HG03097 (cell line): ENCODE results near the gene CCDC33.

Experiments
- ATAC-seq: cut with Tn5 transposase; IDR thresholded peaks from one replicate; pipeline ENCODE4 v1.9.1; 2021; ENCODE audit not compliant: unreplicated experiment, low FRiP score

The CCDC33 gene

DNA sequence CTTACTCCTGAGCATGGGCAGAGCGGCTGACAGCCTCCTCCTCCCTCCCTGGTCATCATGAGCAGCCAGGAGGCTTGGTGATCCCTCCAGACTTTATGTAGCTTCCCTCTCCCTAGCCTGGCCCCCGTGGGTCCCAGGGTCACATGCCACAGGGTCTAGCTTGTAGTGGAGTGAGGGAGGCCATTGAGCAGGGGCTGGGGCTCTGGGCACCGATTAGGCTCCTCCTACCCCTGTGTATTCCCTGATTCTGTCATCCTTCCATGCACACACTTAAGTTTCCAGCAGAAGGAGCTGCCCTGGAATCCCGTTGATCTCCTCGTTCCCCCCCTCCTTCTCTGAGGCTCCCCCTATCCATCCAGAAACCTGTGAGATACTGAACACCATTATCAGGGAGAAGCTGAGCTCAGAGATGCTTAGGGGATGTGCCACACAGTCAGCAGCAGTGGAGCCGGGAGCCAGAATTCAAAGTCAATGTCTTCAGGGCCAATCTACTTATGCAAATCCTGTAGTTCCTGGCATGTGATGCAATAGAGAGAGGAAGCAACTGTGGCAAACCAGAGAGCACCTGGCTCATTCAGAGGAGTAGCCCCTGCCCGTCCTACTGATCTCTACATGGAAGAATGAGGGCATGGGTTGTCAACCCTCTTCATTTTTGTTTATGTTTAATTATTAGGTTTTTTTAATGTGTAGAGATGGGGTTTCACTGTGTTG is 17.2 kb downstream of the CCDC33 start:
- no peak for ATAC-seq

DNA sequence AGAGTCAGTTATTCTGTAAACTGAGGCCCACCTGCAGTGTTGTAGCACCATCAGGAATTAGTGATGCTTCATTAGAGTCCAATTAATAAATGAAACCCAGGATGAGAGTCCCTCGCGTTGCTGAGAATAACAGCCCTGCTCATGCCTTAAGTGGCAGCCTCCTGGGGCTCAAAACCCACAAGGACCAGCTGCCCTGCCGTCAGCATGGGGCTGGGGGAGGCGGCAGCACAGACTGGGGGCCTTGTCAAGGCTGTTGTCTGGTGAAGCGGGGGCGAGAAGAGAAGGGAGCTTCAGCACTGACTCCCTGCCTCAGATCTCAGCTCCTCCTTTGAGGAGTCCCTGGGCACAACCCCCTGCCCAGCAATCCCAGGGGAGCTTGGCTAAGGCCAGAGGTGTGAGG is 21.0 kb downstream of the CCDC33 start:
- ATAC-seq = no peak

DNA sequence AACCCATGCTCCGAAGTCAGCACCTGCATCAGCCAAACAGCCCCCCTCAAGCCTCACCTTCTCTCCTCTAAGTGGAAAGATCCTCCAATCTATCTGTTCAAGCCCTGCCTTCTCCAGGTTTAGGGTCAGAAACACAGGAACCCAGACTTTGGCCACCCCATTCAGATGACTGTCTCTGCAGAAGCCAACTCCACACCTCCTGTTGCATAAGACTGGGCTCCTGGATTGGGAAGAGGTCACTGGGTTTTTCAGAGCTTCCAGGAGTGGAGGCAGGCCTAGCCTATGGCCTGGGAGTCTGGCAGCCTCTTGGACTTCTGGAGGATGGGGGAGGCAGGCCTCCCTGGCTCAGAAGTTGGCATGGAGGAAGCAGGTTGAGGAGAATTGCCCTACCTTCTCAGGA is 21.5 kb downstream of the CCDC33 start:
- ATAC-seq = no peak

DNA sequence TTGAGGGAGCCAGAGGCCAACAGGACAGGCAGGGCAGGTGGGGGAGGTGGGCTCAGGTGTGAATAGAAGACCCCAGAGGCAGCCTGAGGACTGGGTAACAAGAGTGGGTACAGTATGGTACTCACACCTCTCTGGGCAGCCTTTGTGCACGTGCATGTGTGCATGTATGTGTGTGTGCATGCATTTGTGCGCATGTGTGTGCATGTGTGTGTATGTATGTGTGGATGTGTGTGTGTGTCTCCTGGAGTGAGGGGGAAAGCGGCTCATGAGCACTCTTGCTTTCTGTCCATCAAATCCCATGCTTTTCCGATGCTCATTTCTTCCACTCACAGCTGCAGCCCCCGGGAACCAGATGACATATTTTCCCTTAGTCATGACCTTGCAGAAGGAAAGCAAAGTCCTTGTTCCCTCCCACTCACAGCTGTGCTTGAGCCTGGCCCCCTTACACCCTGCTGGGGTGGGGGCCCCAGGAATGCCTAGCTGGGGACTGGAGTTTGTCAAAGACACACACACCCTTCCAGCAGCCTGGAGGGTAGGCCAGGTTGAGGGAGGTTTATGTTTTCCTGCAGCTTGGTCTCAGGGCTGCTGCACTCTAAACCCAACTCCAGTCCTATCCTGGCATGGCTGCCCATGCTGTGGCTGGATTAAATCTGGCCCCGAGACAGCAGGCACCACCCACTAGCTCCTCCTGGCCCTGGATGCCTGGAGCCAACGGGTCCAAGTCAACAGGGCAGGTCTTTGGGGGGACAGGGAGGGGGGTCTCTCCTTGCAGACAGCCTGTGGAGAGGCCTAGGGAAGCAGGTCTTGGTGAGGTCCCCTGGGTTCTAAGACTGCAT is 22.5 kb downstream of the CCDC33 start:
- ATAC-seq = no peak

DNA sequence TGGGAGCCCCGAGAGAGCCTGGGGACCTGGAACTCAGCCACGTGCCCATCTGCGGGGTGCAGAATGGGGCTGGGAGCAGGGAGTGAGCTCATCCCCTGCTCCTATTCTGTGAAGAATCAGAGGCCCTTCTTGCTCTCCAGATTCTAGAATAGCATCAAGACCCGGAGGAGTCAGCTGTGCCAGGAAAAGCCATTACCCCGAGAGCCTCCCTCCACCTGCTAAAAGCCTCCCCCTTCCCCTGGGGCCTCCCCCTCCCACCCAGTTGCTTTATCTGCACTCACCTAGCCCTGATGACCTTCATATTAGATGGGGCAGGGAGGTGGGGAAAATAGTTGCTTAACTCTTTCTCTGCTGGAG is 23.1 kb downstream of the CCDC33 start:
- no peak for ATAC-seq

DNA sequence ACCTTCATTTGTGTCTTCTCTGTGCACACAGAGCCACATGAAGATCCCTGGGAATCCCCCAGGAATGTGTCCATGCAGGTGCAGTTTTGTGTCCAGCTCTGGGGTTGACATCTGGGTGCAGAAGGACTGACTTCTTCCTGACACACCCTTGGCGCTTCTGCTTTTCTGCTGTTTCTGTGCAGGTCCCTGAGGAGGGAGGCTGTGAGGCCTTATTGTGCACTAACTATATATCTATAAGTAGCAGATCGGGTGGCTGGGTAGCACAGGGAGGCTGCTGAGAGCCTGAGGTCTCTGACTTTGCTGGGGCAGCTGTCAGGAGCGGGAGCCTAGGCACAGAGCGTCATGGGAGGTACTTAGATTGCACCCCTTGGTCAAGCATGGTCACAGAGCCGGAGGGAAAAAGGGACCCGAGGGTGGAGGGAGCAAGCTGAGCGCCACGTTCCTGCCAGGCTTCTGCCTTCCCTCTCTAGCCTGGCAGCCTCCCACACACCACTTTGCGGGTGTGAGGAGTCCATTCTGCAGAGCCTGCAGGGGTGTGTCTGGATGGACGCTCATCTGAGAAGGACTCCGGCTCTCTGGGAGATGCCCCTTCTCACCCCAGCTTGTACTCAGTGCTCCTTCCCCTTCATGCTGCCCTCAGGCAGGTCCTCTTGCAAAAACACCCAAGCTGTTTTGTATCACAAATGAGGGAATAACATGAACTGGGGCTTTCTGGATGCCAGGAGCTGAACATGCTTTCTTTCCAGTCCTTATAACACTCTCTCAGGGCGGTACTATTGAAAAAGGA is 23.9 kb downstream of the CCDC33 start:
- no peak for ATAC-seq

DNA sequence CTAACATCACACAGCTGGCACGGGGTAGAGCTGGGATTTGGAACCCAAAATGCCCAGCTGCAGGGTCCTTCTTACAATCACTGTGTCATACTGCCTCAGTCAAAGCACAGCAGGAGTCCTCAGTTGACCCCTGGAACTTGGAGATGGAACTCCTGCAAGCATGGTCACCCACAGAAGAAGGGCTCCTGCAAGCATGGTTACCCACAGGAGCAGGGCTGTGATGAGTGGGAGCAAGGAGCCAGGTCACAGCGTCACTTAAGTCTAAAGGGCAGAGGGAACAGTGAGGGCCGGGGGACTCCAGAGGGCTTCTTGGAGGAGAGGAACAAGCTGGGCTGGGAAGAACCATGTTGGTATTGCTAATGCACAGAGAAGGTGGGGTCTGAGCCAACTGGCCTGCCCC is 24.9 kb downstream of the CCDC33 start:
- ATAC-seq = no peak

DNA sequence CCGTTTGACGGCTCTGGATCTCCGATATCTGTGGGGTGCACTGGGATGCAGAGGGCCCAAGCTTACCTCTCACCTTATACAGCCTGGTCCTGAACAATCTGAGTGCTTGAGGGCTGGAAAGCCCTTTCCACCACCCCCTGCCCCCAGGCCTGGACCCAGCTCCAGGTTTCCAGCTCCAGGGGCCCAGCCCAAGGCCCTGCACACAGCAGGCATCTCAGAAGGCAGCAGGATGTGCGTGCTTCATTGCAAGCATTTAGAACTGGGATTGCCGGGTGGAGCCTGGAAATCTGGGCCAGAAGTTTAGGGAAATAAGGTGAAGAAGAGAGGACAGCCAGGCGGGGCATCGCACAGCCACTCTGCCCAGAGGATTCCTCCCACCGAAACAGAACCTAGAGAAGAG is 25.6 kb downstream of the CCDC33 start:
- no peak for ATAC-seq

DNA sequence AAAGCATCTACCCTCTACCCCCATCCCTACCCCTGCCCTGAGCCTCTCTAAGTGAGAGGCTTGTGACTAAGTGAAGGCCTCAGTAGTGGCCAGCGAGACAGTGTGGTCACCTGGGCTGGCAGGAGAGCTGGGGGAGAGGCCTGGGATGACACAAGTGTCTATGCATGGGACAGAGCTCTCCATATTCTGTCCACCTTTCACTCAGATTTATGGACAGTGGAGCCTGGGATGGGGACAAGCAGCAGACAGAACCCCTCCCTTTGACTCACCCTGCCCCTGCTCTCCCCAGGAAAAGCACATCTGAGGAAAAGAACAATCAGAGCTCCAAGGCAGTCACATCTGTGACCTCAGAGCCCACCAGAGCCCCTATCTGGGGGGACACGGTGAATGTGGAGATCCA is 26.0 kb downstream of the CCDC33 start:
- ATAC-seq = no peak

DNA sequence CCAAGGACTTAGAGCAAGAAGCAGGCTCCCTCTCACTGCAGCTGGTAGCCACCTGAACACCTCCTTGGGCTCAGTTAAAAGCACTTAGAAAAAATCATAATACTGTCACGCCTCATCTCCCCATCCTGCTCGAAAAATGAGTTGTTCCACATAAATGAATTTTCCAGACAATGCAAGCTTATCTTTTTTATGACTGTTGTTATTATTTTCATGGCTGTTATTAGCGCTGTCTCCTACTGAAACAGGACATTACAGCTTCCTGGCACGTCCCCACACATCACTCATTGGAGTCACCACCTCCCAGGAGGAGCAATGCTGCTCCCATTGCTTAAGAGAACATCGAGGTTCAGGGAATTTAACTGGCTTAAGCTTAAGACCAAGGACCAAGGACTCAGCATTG is 26.5 kb downstream of the CCDC33 start:
- no peak for ATAC-seq

DNA sequence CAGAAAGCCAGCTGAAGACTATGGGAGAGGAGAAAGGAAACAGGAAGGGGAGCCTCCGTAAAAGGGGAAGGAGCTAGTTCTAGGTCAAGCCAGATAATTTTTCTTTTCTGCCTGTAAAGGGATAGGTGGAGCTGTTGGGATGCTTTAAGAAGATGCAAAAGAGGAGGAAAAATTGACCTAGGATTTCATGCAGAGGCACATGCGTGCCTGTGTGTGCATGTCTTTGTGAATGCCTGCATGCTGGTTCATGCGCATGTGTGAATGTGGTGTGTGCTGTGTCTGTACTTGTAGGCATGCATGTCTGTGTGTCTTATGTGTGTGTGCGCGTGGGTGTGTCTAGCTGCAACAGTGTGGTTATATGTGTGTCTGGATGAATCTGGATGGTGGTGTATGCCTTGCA is 27.3 kb downstream of the CCDC33 start:
- ATAC-seq = no peak

DNA sequence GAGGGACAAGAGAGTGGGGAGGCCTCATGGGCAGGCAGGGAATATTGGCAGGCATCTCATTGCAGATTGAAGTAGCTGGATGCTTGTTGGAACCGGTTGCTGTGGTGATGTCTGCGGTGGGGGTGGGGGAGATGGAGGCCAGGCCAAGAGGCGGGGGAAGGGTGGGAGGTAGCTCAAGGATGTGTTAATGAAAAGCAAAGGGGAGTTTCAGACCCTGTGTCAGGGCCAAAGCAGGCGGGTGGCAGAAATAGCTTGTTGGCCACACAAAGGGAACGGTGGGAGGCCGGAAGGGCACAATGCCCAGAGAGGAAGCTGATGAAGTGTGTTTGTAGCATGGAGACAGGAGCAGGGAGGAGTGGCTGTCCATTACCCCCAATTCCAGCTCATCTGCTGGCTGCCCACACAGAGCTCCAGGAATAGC is 28.0 kb downstream of the CCDC33 start:
- no peak for ATAC-seq

DNA sequence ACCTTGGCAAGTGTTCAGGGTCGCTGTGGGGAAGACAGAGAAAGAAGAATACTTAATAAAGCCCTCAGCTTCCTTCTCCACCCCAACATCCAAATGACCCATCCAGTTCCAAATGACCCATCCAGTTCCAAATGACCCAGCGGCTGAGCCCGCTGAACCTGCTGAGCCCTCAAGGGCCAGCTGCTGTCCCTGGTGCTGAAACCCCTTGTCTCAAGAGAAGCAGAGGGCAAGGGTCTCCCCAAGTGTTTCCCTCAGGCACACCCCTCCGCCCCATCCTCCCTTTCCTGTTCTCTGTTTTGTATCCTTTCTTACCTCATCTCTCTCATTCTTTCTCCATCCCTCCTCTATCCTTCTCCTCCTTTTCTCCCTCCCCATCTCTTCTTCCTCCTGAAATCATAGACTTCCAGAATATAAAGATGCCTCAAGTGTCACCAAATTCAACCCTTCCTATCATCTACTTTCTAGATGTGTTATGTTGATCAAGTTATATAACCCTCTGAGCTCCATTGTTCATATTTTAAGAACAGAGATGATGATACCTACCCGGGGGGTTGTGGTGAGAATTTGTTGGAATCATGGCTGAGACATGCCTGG is 29.0 kb downstream of the CCDC33 start:
- no peak for ATAC-seq

DNA sequence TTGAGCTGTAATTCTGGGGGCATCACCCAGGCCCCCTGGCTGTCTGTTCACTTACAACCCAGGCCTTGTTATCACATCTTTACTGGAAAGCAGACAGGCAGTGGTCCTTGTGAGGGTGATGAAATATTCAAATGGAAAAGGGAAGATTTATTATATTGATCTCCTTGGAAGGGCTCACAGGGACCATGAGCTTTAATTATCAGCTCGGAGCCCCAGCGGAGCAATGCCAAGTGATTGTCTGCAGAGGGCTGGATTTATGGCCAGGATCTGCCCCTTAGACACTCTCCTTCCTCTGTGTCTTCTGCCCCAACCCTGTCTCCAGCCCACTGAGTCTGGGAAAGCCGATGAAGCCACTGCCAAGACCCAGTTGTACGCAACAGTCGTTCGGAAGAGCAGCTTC is 31.9 kb downstream of the CCDC33 start:
- ATAC-seq = no peak

DNA sequence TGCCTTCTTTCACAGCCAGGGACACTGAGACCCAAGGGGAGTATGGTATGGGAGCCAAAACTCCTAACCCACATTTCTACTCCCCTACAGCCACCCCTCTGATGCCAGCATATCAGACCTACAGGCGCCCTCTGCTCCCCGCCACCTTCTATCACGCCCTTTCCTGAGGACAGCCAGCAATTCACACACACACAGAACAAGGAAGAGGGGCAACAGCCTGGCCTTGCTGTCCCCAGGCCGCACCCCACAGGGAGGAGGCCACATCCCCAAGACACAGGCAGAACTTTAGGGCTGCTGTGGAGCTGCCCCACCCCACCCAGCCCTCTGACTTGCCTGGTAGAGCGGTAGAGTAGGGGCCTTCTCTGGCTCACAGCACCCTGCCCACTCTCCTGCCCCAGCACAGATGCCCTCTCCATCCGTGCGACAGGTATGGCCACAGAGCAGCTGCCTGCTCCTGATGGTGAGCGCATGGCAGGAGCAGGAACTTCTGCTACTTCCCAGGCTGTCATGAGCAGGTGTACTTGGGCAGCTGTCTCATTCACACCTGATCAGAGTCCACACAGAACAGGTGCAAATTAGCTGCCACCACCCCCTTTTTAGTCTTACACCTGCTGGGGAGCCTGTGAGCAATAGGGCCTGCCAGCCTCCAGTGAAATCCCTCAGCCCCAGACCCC is 33.4 kb downstream of the CCDC33 start:
- ATAC-seq = no peak

DNA sequence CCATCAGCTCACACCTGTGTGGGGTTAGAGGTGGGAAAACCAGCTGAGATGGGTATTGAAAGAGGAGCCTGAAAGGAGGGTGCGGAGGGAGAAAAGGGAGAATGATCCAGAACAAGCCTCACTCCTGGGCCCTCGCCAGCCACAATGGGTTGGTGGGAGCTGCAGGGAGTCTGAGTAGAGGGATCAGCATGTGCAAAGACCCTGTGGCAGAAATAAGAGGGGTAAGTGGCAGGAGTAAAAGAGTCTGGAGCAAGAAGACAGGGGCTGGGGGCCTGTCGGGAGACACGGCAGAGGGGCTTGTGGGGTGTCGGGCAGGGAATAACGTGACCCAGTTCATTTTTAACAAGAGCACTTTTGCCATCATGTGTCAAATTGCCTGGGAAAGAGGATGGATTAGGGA is 34.0 kb downstream of the CCDC33 start:
- ATAC-seq = no peak

DNA sequence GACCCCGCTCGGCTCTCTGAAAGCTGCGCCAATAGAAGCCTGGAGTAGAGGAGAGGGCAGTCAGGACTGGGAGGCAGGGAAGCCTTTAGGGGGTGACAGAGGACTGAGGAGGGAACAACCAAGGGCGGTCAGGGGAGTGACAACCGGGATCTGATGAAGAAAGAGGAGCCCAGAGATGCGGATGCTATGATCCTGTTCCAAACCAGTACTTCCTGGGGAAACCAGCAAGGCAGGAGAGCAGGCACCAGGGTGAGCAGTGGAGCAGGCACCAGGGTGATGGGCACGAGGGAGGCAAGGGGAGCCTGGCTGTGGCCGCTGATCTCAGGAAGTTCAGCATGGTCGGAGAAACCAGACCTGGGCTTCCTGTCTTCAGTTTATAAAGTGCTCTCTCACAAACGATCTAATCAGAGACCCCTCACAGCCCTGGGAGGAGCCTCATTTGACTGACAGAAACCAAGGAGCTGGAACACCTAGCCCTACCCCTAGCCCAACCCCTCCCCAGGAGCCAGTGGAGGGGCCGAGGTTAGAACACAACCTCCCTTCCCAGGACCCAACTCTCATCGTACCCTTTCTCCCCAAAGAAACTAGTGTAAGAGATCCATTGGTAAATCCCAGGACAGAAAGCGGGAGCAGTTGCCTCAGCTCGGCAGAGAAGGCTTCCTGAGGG is 34.9 kb downstream of the CCDC33 start:
- ATAC-seq = no peak

DNA sequence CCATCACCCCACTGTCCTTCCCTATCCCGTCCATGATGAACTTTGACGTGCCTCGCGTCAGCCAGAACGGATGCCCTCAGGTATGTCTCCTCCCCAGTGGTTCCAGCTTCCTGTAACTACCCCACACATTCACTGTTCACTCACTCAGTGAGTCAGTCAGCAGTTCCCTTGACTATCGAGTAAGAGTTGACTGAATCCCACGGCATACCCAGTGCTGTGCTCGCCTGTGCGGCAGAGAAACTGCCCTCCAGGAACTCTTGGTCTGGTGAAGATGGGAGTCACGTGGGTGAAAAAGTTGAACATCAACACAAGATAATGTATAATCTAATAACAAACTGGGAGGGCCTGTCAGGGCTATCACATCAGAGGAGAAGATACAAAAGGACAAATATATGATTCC is 36.7 kb downstream of the CCDC33 start:
- no peak for ATAC-seq

DNA sequence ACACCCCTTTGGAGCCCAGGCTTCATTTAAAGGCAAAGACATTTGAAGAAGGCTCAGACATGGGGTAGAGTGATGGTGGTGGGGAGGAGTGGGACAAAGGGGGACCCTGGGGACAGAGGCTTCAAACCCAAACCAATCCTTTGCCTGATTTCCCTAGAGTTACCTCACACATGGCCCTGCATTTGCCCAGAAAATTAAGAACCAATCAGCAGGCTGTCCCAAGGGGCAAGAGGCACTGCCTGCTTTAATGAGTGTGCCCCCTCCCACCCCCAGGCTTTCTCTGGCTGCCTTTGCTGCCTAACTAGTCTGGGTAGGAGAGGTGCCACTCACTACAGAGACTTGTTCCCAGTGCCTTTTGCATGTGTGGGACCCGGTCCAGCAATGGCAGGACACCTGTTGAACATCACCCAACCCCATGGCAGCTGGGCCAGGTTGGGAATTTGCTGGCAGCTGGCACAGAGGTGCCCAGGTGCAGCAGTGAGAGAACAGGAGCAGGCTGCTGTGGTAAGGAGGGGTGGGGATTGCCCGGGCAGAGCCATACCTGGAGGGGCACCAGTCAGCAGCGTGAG is 38.4 kb downstream of the CCDC33 start:
- ATAC-seq = no peak

DNA sequence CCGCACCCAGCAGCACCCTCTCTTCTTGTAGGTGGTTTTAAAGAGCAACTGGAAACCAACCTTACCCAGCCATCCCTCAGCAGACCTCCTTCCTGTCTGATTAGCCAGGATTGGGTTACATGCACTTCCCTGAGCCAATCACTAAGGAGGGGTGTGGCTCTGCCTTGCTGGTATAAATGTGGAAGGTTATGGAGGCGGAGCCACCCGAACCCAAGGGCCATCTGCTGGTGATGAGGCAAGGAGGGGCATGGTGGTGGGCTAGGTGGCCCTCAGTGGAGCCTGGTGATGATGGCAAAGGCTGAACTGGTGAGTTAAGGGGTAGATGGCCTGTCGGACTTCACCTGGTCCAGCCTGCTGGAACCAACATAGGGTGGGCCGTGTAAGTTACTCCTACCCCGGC is 39.8 kb downstream of the CCDC33 start:
- ATAC-seq = no peak
